Upper lobe of left lung (tissue), 4 donors: Measurements from ENCODE around the gene PAX2.

Experiments
- CTCF ChIP-seq, 6 experiments: fragments of 450-650 bp in 4 of 6; fragments of 200-600 bp in 2 of 6; sonication (generic) in 2 of 6; IDR thresholded peaks; one replicate each; pipeline ENCODE4 v1.5.1; 2016 to 2019; ENCODE audit warnings: antibody characterized with exemption in 6 of 6
- EP300 ChIP-seq, 4 donors: sonication (generic); formaldehyde crosslinking; IDR thresholded peaks; one replicate each; pipeline ENCODE4 v1.5.1; 2017; ENCODE audit warnings: antibody characterized with exemption in 4 of 4, control low read depth in 2 of 4

DNA sequence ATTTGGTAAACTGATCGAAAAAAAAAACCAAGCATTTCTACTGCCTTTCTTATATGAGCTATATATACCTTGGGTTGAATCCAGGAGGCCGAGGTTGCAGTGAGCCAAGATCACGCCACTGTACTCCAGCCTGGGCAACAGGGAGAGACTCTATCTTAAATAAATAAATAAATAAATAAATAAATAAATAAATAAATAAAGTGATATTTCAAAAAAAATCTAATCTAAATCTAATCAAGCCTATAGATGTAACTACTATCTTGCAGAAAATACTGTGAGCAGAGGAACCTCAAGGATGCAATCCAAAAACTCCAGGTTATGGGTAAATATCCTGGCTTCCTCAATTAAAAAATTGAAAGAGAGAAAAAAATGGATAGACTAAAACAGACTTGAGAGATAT lies 96.1 kb downstream of the PAX2 start:
- no peak for TF ChIP-seq CTCF (IDR thresholded peaks at IDR 0.05)
- TF ChIP-seq EP300 (IDR thresholded peaks at IDR 0.05), result no peak
